HG03064 (cell line): ENCODE measurements around the gene CCN5.

Experiments
- ATAC-seq: cut with Tn5 transposase; IDR thresholded peaks from one replicate; pipeline ENCODE4 v1.9.1; 2021; ENCODE audit warnings: low read depth; ENCODE audit not compliant: unreplicated experiment

Gene CCN5

DNA sequence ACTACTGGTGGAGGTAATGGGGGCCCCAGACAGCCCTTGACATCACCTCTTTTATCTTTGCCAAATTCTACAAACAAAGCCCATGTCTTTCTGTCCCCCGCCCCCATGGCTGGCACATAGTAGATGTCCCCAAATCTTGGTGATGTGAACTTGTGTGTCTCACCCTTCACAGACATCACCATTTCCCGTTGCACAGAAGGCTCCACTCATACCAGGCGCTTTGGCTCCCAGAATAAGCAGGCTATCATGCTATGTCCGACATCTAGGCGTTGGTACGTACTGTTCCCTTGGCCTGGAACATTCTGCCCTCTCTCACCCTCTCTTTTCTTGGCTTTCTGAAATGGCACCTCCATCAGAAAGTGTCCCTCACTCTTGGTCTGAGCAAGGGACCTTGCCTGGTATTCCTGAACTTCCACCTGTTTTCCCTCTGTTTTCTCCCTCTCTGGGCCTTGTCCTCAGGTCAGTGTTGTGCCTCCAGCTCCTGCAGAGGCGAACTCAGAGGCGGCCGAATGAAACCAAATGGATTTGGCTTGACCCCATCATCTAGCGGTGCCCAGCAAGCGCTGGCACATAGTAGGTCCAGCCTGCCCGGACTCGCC, 968 bp upstream of the CCN5 start:
- no peak for ATAC-seq

DNA sequence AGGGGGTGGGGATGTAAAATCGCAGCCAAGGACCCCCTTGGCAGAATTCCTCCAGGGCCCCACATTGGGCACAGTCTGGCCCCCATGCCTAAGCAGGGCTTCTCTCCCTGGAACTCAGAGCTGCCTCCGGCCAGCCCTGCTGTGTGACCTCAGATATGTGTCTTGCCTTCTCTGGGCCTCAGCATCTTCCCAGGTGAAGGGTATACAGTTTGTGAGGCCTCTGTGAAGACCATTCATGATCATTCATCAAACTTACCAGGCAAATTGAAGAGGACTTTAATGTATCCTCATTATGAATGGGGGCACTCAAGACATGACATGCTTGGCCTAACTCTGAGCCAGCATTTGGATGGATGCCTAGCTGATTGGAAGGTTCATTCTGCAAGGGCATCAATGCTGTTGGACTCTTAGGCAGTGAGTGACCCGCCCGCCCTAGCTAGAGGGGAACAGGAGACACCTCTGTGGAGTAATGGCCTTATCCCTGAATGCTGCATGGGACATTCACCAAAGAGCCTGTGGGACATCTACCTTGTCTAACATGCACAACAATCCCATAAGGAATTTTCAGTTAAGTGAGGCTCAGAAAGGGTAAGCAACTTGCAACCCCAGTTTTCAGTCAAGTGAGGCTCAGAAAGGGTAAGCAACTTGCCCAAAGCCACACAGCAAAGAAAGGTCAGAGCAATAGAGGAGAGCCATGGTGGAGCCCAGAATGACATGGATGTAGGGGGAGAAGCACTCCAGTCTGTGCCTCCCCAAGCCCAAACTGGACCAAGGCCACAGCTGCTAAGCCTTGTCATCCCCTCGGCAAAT, 535 bp downstream of the CCN5 start:
- ATAC-seq = no peak

DNA sequence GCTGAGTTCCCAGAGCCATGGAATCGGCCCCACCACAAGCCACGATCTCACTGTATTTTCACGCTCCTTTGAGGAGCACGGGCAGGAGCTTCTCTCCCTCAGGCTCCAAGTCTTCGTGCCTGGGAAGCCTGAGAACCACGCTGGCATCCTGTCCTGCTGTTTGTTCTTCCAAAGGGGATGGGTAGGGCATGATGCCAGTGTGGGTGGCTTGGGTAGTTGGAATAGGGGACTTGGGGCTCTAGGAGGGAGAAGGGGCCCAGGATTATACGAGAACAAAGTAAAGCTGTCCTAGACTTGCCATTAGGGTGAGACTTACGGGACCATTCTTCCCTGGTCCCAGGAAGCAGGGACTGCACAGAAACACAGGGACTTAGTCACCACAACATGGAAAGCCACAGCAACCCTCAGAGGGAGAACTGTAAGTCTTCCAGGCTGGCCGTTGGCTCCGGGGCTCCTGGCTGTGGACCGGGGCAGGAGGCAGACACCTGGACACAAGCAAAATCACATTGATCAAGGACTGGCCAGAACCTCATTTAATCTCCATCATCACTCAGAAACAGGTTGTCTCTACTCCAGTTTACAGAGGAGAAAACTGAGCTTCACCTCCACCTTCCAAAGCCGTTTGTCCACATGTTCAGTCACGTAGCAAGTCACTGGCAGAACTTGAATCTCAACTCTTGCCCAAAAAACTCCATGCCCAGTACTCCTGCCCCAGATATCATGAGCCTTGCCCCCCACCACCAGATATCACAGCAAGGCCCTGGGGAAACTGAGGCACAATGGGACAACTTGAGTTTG, 1.3 kb downstream of the CCN5 start:
- ATAC-seq = no peak

DNA sequence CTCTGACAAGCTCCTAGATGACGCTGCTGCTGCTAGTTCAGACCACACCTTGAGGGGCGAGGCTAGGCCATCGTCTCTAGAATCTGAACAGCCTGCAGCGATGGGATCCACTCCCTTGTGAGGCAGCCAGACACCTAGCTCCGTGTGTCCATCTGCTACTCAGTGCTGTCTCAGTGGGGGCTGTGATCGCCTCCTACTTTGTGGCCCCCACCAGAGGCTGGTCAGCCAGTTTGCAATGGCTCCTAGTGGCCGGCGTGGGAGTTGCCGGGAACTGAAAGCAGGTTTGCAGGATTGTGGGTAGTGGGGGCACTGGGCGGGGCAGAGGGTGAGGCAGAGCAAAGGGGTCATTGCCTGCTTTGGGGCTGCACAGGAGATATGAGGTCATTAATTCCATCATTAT, 2.8 kb downstream of the CCN5 start:
- no peak for ATAC-seq

DNA sequence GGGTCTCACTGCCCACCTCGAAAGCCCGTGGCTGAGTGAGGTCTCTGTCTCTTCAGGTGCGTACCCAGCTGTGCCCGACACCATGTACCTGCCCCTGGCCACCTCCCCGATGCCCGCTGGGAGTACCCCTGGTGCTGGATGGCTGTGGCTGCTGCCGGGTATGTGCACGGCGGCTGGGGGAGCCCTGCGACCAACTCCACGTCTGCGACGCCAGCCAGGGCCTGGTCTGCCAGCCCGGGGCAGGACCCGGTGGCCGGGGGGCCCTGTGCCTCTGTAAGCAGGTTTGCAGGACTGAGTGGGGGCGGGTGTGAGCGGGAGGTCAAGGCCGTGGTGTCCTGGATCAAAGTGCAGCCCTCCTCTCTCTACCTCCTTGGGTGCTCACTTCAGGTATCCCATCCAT, 4.7 kb downstream of the CCN5 start:
- no peak for ATAC-seq

DNA sequence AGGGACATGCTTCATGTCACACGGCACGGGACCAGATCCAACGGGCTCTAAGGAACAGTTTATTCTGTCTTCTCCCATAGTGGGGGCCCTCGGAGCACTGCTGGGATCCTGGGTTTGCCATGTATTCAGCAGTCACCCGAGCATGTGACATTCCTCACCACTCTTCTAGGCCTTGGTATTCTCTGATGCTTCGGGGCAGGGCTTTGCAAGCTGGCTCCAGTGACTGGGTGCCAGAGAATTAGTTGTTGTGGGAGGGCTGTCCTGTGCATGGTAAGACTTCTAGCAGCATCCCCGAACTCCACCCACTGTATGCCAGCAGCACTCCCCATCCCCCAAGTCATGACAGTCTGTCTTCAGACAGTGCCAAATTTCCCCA, 5.4 kb downstream of the CCN5 start:
- ATAC-seq = no peak

DNA sequence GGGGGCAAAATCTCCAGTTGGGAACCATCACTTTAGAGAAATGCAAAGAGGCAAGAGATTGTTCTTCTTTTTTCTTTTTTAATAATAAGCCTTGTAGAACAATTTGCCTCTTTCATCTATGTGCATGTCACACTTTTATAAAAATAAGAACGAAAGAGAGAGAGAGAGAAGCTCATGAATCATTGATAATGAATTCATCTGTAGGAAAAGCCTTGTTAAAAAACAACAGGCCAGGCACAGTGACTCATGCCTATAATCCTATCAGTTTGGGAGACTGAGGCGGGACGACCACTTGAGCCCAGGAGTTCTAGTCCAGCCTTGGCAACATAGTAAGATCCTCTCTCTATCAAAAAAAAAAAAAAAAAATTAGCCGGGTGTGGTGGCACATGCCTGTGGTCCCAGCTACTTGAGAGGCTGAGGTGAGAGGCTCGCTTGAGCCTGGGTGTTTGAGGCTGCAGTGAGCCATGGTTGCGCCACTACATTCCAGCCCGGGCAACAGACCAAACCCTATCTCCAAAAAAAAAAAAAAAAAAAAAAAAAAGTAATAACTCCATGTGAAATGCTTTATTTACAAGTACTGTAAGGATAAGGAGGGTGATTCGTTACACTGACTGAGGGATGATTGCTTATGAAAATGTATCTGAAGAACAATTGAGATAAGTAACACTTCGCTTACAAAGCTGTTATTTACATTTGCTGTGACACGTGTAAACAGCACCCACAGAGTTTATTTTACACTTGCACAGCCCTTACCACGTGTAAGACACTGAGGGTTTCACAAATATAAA, 6.0 kb downstream of the CCN5 start:
- no peak for ATAC-seq

DNA sequence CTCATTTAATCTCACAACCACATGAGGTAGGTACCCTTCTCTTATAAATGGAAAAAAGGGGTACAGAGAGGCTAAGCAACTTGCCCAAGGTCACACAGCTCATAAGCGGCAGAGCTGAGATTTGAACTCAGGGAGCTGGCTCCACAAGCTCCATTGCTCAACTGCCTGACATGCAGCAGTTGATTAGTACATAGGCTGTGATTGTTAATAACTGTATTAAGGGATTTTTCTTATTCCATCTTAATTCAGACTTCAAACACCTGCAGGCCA, 6.6 kb downstream of the CCN5 start:
- ATAC-seq = no peak

DNA sequence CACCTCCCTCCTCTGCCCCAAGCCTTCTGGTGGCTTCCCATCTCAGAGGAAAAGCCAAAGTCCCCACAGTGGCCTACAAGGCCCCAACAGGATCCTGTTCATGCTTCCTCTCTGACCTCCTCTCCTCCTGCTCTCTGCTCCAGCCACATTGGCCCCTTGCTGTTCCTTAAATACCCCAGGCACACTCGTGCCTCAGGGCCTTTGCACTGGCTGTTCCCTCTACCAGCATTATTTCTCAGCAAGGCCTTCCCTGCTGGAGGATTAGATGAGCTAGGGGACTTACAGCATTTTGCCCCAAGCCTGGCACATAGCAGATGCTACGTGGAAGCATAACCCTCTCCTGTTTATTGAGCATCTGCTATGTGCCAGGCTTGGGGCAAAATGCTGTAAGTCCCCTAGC, 7.8 kb downstream of the CCN5 start:
- ATAC-seq = no peak

DNA sequence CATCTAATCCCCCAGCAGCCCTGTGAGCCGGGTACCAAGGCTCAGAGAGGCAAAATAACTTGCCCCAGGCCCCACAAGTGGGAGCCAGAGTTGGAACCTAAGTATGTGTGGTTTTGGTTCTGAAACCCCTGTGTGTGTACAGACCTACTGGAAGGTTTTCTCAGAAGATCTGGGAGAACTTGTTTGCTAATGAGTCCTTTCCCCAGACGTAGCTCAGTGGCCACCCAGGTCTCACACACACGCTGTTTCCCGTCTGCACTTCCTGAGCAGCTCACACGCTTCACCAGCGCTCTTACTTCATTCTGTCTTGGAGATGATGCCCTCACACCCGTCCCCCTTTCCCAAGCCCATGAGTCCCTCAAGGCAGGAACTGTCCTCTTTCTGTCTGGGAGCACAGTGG, 8.2 kb downstream of the CCN5 start:
- no peak for ATAC-seq

DNA sequence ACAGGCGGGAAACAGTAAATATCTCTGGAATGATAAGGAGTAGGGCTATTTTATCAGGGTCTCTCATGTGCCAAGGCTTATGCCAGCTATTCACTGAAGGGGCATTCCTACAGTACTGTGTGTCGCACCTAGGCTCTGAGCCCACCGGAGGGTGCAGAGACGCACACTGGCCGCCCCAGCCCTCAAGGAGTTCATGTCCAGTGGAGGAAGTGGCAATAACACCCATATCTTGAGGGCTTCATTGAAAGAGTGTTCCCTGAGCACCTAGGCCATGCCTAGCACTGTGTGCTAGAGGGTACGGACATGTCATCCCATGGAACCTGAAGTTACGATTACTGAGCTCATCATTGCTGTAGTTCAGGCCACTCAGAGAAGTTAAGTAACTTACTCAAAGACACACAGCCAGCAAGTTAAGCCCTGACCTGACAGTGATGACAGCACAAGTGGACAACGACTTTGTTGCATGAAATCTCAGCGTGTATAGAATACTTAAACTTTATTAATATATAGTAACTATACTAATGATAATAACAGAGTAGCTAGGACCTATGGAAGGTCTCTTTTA, 8.7 kb downstream of the CCN5 start:
- no peak for ATAC-seq

DNA sequence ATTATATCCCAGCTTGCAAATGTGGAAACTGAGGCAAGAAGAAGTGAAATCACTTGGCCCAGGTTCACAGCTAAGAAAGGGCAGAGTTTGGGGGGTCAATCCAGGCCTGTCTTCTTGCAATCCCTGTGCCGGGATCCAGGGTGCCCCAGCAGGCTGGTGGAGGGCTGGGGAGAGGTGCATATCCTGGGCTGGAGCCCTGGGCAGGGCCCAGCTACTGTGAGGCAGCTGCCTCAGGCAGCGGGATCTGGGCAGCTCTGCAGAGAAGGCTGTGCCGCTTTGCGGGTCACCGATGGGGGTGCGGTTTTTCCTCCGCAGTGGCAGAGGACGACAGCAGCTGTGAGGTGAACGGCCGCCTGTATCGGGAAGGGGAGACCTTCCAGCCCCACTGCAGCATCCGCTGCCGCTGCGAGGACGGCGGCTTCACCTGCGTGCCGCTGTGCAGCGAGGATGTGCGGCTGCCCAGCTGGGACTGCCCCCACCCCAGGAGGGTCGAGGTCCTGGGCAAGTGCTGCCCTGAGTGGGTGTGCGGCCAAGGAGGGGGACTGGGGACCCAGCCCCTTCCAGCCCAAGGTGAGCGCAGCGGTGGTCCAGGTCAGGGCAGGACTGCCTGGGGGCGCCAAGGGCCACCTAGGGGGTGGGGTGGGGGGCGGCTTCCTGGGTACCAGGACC, 9.4 kb downstream of the CCN5 start:
- no peak for ATAC-seq

DNA sequence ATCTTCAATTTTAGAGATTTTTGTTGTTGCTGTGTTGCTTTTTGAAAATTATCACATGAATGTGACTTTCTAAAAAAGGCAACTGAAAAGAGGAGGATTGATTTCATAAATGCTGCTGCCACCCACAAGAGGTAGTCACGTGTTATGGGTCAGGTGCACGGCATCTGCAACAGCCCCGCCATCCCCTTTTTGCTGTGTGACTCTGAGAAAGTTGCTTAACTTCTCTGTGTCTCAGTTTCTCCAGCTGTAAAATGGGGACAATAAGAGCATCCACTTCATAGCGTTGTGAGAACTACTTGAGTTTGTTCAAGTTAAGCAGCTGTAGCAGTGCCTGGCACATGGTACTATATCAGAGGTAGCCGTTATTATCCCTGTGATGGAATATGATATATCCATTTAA, 10.7 kb downstream of the CCN5 start:
- no peak for ATAC-seq

DNA sequence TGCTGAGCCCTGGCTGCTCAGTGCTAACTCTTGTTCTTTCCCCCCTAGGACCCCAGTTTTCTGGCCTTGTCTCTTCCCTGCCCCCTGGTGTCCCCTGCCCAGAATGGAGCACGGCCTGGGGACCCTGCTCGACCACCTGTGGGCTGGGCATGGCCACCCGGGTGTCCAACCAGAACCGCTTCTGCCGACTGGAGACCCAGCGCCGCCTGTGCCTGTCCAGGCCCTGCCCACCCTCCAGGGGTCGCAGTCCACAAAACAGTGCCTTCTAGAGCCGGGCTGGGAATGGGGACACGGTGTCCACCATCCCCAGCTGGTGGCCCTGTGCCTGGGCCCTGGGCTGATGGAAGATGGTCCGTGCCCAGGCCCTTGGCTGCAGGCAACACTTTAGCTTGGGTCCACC, 11.9 kb downstream of the CCN5 start:
- no peak for ATAC-seq

DNA sequence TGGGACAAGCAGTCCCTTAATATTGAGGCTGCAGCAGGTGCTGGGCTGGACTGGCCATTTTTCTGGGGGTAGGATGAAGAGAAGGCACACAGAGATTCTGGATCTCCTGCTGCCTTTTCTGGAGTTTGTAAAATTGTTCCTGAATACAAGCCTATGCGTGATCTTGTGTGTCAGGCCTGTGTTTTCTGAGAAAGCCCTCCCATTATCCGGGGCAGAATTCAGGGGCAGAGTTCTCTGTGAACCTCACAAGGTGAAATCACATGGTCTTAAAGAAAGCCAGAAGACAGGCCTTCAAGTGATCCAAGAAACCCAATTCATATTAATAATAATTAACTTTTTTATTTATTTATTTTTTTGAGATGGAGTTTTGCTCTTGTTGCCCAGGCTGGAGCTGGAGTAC, 12.5 kb downstream of the CCN5 start:
- ATAC-seq = no peak

DNA sequence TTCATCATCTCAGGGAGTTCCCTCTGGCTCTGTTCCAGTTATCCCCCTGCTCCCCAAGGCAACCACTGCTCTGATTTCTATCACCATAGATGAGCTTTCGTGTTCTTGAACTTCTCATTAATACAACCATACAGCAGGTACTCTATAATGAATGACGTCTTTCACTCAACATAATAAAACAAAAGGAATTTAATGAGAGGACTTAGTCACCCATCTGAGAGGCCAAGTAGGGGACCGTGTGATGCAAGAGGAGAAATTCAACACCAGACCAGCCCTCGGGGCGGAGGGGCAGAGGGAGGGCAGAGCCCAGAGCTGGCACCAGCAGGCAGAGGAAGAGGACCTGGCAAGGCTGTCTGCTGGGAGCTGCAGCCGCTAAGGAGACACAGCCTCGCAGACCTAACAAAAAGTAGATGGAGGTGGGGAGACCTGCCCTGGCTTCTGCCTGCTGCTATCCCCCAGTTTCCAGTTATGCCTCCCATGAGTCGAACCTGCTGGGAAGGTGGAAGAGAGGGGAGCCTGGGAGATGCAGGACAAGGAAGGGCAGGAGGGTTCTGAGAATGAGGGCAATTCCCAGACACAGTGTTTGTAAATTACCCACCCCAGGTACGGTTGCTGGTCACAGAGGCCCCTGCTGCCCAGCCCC, 13.8 kb downstream of the CCN5 start:
- ATAC-seq = no peak

DNA sequence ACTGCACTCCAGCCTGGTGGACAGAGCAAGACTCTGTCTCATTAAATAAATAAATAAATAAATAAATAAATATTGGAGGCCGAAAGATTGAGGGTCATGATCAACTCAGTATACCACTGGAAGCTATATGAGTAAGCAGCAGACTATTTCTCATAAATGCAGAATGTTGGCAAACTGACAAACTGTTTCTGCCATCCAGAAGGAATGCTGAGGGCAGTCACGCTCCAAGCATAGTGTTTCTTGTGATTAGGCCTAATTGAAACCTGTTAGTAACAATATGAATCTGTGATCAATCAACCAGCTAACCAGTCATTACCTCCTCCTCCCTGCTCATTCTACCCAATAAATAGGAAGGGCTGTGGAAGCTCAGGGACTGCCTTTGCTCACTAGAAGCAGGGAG, 15.3 kb downstream of the CCN5 start:
- no peak for ATAC-seq

DNA sequence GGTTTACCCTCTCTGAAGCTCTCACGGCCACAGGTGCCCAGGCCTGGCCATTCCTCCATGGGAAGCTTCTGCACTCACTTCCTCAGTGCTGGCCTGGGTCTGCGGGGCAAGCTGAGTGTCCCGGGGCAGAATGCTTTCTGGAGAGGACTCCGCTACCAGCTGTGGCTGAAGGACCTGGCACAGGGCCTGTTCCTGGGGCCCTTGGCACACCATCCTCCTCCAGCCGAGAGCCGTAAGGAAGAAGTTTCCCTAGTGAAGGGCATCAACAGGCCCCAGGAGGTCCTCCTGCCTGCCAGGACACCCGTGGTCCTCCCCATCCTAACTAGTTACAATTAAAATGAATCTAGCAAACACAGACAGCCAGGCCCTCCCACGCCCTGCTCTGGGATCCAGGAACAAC, 16.5 kb downstream of the CCN5 start:
- ATAC-seq = no peak

DNA sequence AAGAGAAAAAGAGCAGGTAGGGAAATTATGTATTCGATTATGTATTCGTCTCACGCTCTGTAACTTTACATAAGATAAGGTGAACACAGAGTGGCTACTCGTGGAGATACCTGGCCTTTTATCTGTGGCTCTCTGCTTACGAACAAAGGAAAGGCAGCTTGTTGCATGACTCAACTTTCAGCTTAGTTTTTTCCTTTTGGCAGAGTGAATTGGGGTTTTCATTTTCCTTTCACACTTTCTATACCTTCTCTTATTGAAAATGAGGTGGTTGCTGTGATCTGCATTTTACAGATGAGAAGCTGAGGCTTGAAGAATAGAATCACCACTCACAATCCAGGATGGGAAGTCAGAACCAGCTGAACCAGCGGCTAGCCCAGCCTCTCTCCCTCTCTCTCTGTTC, 17.2 kb downstream of the CCN5 start:
- ATAC-seq = no peak
